Aorta (tissue), 5 donors: Measurements from ENCODE around the gene THRA. TPM values are rescaled to one million over a fixed set of nuclear protein-coding genes. Genes with fewer than 3 reads are reported as not detected.

Source experiments
- ATAC-seq: fragments of 200-7000 bp; cut with Tn5 transposase; one replicate; pipeline ENCODE4 v1.9.1; 2022; ENCODE audit warnings: moderate library complexity; ENCODE audit not compliant: low FRiP score
- DNase-seq, 2 donors: peaks; one replicate each; pipeline ENCODE4 v3.0.0-alpha.2; 2020
- H3K27ac ChIP-seq, 2 donors: one replicate each; pipeline ENCODE4 v1.5.1; 2013; ENCODE audit warnings: low read length in 2 of 2, mild to moderate bottlenecking in 2 of 2, moderate library complexity in 2 of 2, control low read depth in 1 of 2, inconsistent platforms in 1 of 2, low read depth in 1 of 2
- H3K27me3 ChIP-seq, 2 donors: one replicate each; pipeline ENCODE4 v1.6.1; 2013; ENCODE audit warnings: control low read depth in 1 of 2, low read length in 1 of 2, mild to moderate bottlenecking in 1 of 2, moderate library complexity in 1 of 2; ENCODE audit not compliant: insufficient read depth in 2 of 2, control insufficient read depth in 1 of 2
- H3K36me3 ChIP-seq, 2 donors: one replicate each; pipeline ENCODE4 v1.6.1; 2013; ENCODE audit warnings: control low read depth in 1 of 2, low read length in 1 of 2, mild to moderate bottlenecking in 1 of 2; ENCODE audit not compliant: insufficient read depth in 2 of 2, control insufficient read depth in 1 of 2
- H3K4me1 ChIP-seq, 2 donors: one replicate each; pipeline ENCODE4 v1.6.1; 2013; ENCODE audit warnings: low read length in 2 of 2, control low read depth in 1 of 2, mild to moderate bottlenecking in 1 of 2, moderate library complexity in 1 of 2; ENCODE audit not compliant: insufficient read depth in 2 of 2, control insufficient read depth in 1 of 2
- H3K4me3 ChIP-seq, 2 donors: one replicate each; pipeline ENCODE4 v1.5.1; 2013; ENCODE audit warnings: low read length in 2 of 2, control low read depth in 1 of 2, mild to moderate bottlenecking in 1 of 2
- H3K9me3 ChIP-seq: one replicate; pipeline ENCODE4 v1.6.1; 2013; ENCODE audit warnings: mild to moderate bottlenecking, low read length; ENCODE audit not compliant: control insufficient read depth
- WGBS, 2 donors: extraction: QIAGEN DNeasy Blood & Tissue Kit; methylation state at CpG; one replicate each; pipeline ENCODE4 v1.1.7; 2013; 5-methylcytosine and 5-hydroxymethylcytosine counted together
- intact Hi-C, 2 donors: fragments of 100-400 bp; cut with DNase I; formaldehyde crosslinking; loops; one replicate each; pipeline versions ENCODE4 v1.14.2 to v1.15.0; 2022
- polyA plus RNA-seq, 2 donors: library from polyadenylated mRNA; stranded (reverse); fragments of 200-250 nt; gene quantifications; one replicate each; pipeline ENCODE4 v1.2.3, GENCODE V29; 2013
- total RNA-seq, 2 donors: library from RNA; stranded (reverse); fragmentation: NEBNext Ultra II Directional; extraction: Animal tissue kit (Norgen Biotek cat#: 25700); gene quantifications; one replicate each; pipeline ENCODE4 v1.2.1, GENCODE V29; 2021
- donor health status: healthy with polysubstance abuse.
- donor health status: Bipolar disorder and iron deficiency.
- donor health status: DM: no; HTN: no; CAD: no.
- donor health status: DM: no; HTN: no; CAD: no.
- donor health status: DM: yes; HTN: yes; CAD: no.

Gene THRA
- total and polyA plus RNA-seq, 4 donors: 38.9 to 62.3 (median 52.9) TPM

GRCh38 chr17:40091691-40092397 is 29.1 kb downstream of the THRA start:
- peak in 1 of 2 donors; percentile 60 for DNase-seq
- no peaks in the 10 kb centered on the region for H3K4me1 ChIP-seq
- no peaks in the 10 kb centered on the region for H3K27me3 ChIP-seq
- peaks cover 2 to 13% of the 10 kb centered on the region in 2 donors for H3K36me3 ChIP-seq
- ATAC-seq: peak; percentile 3
- 35 to 41% methylated on average over 15 to 18 of the region's 18 CpGs for WGBS, 2 donors
- H3K9me3 ChIP-seq: no peaks in the 10 kb centered on the region
- no peak overlapping the region for H3K4me3 ChIP-seq
- H3K27ac ChIP-seq: peak overlapping the region in 1 of 2 donors; percentile 53
- intact Hi-C loops: loop anchor here in 1 of 2 donors (2.0 to 10.0 kb wide), 2 partner anchors 19 to 243 kb away; no protein-coding TSS in a partner anchor

GRCh38 chr17:40092581-40092980 is 29.8 kb downstream of the THRA start:
- Histone ChIP-seq H3K4me1 (no peaks in the 10 kb centered on the region), H3K4me3 (no peak overlapping the region), H3K27me3 (no peaks in the 10 kb centered on the region), H3K27ac (no peak overlapping the region), H3K9me3 (no peaks in the 10 kb centered on the region), H3K36me3 (peaks cover 0 to 10% of the 10 kb centered on the region in 2 donors)
- no peak for ATAC-seq
- WGBS, 2 donors: 21 to 26% methylated on average over 3 of the region's 3 CpGs
- intact Hi-C loops: loop anchor here in 1 of 2 donors (2.0 to 10.0 kb wide), 2 partner anchors 18 to 242 kb away; no protein-coding TSS in a partner anchor
- DNase-seq: no peak

GRCh38 chr17:40093005-40093579 is 30.3 kb downstream of the THRA start:
- peak in 1 of 2 donors; percentile 74 for DNase-seq
- peak overlapping the region; percentile 46 to 56 for H3K27ac ChIP-seq
- H3K36me3 ChIP-seq: peaks cover 0 to 9% of the 10 kb centered on the region in 2 donors
- intact Hi-C loops: loop anchor here in 1 of 2 donors (2.0 to 10.0 kb wide), 2 partner anchors 18 to 242 kb away; no protein-coding TSS in a partner anchor
- ATAC-seq: no peak
- H3K4me1 ChIP-seq: no peaks in the 10 kb centered on the region
- no peaks in the 10 kb centered on the region for H3K9me3 ChIP-seq
- no peak overlapping the region for H3K4me3 ChIP-seq
- no peaks in the 10 kb centered on the region for H3K27me3 ChIP-seq
- WGBS, 2 donors: 66 to 69% methylated on average over 29 of the region's 29 CpGs

GRCh38 chr17:40093580-40094201 is 30.9 kb downstream of the THRA start:
- Histone ChIP-seq H3K4me3 (no peak overlapping the region), H3K36me3 (peaks cover 0 to 5% of the 10 kb centered on the region in 2 donors), H3K27ac (peak overlapping the region; percentile 46 to 56), H3K9me3 (no peaks in the 10 kb centered on the region), H3K27me3 (no peaks in the 10 kb centered on the region), H3K4me1 (no peaks in the 10 kb centered on the region)
- WGBS, 2 donors: 50 to 52% methylated on average over 16 of the region's 16 CpGs
- DNase-seq (peak in 1 of 2 donors; percentile 78), ATAC-seq (no peak)
- intact Hi-C loops: loop anchor here in 1 of 2 donors (2.0 to 10.0 kb wide), 2 partner anchors 17 to 241 kb away; no protein-coding TSS in a partner anchor

GRCh38 chr17:40094874-40095273 is 32.1 kb downstream of the THRA start:
- Histone ChIP-seq H3K9me3 (no peaks in the 10 kb centered on the region), H3K4me1 (no peaks in the 10 kb centered on the region), H3K27ac (no peak overlapping the region), H3K27me3 (no peaks in the 10 kb centered on the region), H3K36me3 (peaks cover 0 to 5% of the 10 kb centered on the region in 2 donors), H3K4me3 (no peak overlapping the region)
- no peak for ATAC-seq
- intact Hi-C loops: loop anchor here in 1 of 2 donors (5.0 to 10.0 kb wide), 2 partner anchors 72 to 240 kb away; no protein-coding TSS in a partner anchor
- DNase-seq: peak in 1 of 2 donors; percentile 77
- 76 to 77% methylated on average over 14 of the region's 14 CpGs for WGBS, 2 donors

GRCh38 chr17:40095351-40095943 is 32.7 kb downstream of the THRA start:
- WGBS, 2 donors: 45 to 48% methylated on average over 17 of the region's 17 CpGs
- intact Hi-C loops: loop anchor here in 1 of 2 donors (5.0 to 10.0 kb wide), 2 partner anchors 72 to 239 kb away; no protein-coding TSS in a partner anchor
- ATAC-seq (no peak), DNase-seq (peak in 1 of 2 donors; percentile 76)
- peak overlapping the region in 1 of 2 donors; percentile 38 for H3K27ac ChIP-seq
- H3K4me1 ChIP-seq: no peaks in the 10 kb centered on the region
- no peak overlapping the region for H3K4me3 ChIP-seq
- H3K9me3 ChIP-seq: no peaks in the 10 kb centered on the region
- H3K36me3 ChIP-seq: peaks cover 0 to 5% of the 10 kb centered on the region in 2 donors
- no peaks in the 10 kb centered on the region for H3K27me3 ChIP-seq

- intact Hi-C loops: loop anchor here in 1 of 2 donors (5.0 to 10.0 kb wide), 2 partner anchors 71 to 239 kb away; no protein-coding TSS in a partner anchor
- Histone ChIP-seq H3K9me3 (no peaks in the 10 kb centered on the region), H3K4me3 (no peak overlapping the region), H3K36me3 (peaks cover 0 to 5% of the 10 kb centered on the region in 2 donors), H3K27me3 (no peaks in the 10 kb centered on the region), H3K4me1 (no peaks in the 10 kb centered on the region), H3K27ac (peak overlapping the region in 1 of 2 donors; percentile 33)
- DNase-seq (peak in 1 of 2 donors; percentile 75), ATAC-seq (no peak)
- 67 to 73% methylated on average over 23 of the region's 23 CpGs for WGBS, 2 donors
These were observed 33.4 kb downstream of the THRA start for GRCh38 chr17:40095944-40096791.
